WTC11 (cell line): ENCODE results near the gene TEX35.

Experiments
- CBFB ChIP-seq: sonication (generic); formaldehyde crosslinking; IDR thresholded peaks from 2 replicates; pipeline ENCODE4 v1.8.1; 2022; ENCODE audit warnings: mild to moderate bottlenecking, low read depth, missing genetic modification reagents
- CREB1 ChIP-seq: sonication (generic); formaldehyde crosslinking; IDR thresholded peaks from 2 replicates; pipeline ENCODE4 v1.8.0; 2023; ENCODE audit warnings: mild to moderate bottlenecking, missing genetic modification reagents
- CTCF ChIP-seq: fragments of 200-600 bp; IDR thresholded peaks from 2 replicates; pipeline ENCODE4 v1.8.0; 2022; ENCODE audit warnings: antibody characterized with exemption
- MAX ChIP-seq: sonication (generic); formaldehyde crosslinking; IDR thresholded peaks from 2 replicates; pipeline ENCODE4 v1.8.0; 2022; ENCODE audit warnings: mild to moderate bottlenecking, missing genetic modification reagents
- SMAD4 ChIP-seq: sonication (generic); formaldehyde crosslinking; IDR thresholded peaks from 2 replicates; pipeline ENCODE4 v1.8.0; 2022; ENCODE audit warnings: mild to moderate bottlenecking, missing genetic modification reagents
- ZNF121 ChIP-seq: sonication (generic); formaldehyde crosslinking; IDR thresholded peaks from 2 replicates; pipeline ENCODE4 v1.8.0; 2023; ENCODE audit warnings: missing genetic modification reagents

DNA sequence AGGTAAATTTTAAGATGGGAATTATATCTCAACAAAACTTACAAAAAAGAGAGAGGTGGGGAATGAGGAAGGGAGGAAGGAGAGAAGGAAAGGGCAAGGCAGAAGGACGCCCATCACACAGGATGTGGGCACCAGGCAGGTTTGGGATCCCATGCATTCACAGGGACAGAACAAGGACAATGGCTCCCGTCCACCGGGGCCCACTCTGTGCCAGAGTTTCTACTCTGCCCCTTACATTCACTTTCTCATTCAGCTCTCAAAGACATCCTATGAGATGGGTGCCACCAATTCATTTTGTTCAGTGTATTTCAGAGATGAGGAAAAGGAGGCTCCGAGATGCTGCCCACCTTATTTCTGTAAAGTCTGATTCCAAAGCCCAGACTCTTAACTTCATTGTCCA, 23.5 kb upstream of the TEX35 start:
- TF ChIP-seq CTCF (no peak), CBFB (CRISPR knock-in tag) (no peak), ZNF121 (CRISPR knock-in tag) (no peak), MAX (CRISPR knock-in tag) (no peak), CREB1 (CRISPR knock-in tag) (no peak), SMAD4 (CRISPR knock-in tag) (no peak)
